Measurements from ENCODE around the gene MLIP. TPM values are rescaled to one million over a fixed set of nuclear protein-coding genes. Genes with fewer than 3 reads are reported as not detected.
"Not testable (repeated sequence)": the region's sequence is repeated elsewhere in the genome, so short reads cannot be mapped to it uniquely, and the experiment has no call there.

The MLIP gene
- total RNA-seq, 1 donor from 2014 or later = 8.6 TPM

GRCh38 chr6:54142889-54143519 is 31.8 kb downstream of the MLIP start:
- DNase-seq = no peak

- no peak for DNase-seq
Observed at GRCh38 chr6:54151861-54152260, 40.6 kb downstream of the MLIP start.

DNA sequence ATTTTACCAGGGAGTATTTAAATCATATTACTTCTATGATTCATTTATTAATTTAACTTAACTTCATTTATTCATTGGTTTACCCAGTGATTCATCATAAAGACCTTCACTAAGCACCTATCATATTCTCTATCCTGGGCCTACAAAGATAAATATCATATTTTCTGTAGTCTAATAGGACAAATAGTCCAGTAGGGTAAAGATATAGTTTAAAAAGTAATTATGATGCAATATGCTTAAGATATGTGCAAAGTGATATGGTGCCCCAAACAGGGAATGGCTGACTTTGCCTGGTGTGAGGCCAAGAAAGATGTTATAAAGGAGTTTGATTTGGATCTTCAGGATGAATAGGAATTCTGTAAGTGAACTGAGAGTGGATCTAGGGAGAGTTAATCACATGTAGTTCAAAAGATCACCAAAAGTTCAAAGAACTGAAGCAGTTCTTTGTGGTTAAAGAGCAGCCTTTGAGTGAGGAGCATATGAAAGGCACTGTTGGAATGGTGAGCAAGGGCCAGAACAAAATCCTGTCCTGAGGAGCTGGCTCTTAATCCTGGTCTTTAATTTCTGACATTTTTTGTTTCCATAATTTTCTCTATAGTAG is 45.5 kb downstream of the MLIP start:
- DNase-seq = no peak

DNA sequence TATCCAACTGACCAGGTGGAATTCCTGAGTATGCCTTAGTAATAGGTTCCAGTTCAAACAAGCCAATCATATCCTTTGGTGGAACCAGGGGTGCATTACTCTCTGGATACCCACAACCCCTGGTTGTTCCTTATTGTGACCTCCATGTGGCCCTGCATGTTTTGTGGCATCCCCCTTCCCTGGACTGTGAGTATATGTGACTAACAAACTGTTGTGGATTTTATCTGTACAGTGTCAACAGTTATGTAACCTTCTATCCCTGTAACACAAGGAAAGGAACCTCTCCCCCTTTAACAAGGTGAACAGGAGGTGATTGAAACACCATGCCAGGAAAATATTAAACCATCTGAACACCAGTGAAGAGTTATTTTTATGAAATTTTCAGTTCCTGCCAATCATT is 46.2 kb downstream of the MLIP start:
- no peak for DNase-seq

DNA sequence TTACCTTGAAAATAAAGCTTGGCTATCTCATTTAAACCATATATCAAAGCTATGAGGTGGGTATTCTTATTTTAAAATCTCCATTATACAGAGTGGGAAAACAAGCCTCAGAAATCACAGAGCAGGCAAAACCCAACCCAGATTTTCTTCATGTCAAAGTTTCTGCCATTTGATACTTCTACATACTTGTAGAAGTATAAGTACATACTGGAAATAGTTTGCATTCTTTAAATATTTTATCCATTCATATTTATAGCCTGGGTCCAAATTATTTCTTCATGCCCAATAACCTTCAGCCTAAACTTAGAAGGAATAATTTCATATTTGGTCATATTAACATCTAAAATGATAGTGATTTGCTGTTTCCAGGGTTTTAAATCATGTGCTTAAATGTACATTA is 61.8 kb downstream of the MLIP start:
- DNase-seq = no peak

DNA sequence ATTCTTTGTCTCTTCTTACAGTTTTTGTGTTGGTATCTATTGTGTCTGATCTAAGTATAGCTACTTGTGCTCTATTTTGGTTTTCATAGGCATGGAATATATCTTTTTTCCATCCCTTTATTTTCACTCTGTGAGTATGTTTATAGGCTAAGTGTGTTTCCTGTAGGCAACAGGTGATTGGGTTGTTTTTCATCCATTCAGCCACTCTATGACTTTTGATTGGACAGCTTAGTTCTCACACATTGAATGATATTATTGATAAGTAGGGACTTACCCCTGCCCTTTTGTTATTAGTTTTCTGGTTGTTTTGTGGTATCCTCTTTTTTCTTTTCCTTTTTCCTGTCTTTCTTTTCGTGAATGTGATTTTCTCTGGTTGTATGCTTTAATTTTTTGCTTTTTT is 67.9 kb downstream of the MLIP start:
- DNase-seq = no peak

DNA sequence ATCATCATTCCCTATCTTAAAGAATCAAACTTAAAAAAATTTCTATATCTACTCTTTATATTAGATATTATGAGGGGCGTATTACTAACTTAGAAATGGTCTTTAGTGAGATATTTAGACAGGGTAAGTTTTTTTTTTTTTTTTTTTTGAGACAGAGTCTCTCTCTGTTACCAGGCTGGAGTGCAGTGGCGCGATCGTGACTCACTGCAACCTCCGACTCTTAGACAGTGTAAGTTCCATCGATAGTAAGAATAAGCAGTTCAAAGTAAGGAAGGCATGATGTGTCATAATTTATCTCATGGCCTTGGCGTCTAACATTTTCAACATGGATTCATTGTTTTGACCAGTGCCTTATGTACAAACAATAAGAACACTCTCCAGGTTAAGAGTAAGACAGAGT is 72.4 kb downstream of the MLIP start:
- no peak for DNase-seq

GRCh38 chr6:54185885-54186284 is 74.6 kb downstream of the MLIP start:
- no peak for DNase-seq

DNA sequence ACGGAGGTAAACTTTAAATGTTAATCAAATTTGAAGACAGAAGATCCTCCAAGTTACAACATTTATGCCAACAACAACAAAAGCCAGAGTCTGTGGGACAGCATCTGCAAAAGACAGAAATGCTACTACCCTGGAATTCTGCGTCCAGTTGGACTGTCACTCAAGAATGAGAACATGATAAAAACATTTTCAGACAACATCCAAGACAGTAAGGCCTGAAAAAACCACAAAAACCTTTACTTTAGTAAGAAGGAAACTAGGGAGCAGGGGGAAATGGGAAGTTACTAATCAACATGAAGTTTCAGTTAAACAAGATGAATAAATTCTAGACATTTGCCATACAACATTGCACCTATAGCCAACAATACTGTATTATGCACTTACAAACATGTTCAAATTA is 77.6 kb downstream of the MLIP start:
- no peak for DNase-seq

- DNase-seq = no peak
Observed at GRCh38 chr6:54191461-54191860, 80.2 kb downstream of the MLIP start.

- DNase-seq = no peak
Observed at GRCh38 chr6:54192993-54193392, 81.8 kb downstream of the MLIP start.

DNA sequence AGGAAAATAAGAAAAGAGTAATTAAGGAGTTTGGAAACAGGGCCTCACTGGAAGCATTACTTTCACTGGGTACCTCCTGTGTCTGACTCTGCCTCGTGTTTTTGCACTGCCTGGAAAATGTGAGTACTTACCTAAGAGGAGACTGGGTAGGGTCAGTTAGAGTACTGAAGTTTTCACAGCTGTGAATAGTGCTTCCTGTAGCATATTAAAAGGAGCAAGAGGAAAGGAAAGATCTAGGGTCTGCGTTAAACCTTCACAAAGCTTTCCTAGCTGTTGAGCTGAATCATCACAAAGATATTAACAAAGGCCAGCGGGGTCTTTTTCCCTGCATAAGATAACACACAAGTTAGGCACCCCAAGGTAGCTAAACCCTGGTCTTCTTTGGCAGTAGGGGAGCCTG is 82.3 kb downstream of the MLIP start:
- no peak for DNase-seq

DNA sequence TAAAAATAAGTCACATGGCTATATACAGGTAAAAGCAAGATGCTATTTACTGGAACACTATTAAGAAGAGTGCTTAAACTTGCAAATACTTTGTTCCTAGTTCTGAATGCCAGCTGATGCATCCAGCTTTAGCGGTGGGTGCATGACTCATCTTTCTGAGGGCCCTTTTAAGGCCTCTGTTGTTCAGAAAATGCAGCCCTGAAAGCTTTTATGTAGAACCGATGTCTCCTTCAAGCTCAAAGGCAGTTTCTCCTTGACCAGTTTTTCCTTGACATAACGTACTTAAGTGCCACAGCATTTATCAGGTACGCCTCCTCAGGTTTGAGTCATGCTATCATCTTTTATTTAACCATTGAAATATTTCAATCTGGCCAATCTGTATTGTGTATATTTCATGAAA is 82.8 kb downstream of the MLIP start:
- DNase-seq = no peak

GRCh38 chr6:54195637-54196036 is 84.4 kb downstream of the MLIP start:
- no peak for DNase-seq

DNA sequence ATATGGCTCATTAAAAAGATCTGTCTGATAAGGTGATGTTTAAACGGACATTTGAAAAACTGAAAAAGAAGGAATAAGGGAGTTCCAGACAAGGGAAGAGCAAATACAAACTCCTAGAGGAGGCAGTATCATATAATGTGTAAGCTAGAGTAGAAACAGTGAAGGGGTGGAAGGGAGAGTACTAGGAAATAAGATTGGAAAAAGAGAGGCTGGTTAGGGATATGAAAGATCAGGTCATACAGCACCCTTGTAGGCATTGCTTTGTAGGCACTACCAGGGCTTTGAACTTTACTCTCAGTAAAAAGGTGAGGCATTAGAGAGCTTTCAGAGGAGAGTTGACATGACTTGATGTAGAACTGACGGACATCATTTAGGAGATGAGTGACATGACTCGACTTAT is 85.7 kb downstream of the MLIP start:
- no peak for DNase-seq

DNA sequence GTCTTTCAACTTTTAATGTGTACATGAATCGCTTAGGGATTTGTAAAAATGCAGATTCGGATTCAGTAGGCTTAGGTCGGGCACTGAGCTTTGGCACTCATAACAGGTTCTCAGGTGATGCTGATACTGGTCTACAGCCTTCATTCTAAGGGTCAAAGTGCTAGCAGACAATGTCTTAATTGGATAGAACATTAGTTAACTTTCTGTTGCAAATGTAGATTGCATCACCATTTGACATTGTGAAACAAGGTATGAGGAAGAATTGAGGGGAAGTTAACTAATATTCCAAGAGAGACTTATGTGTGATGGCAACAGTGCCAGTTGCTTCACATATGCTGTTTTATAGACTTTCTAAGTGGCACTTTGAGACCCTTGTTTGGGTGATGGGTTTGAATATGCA is 86.9 kb downstream of the MLIP start:
- no peak for DNase-seq

GRCh38 chr6:54203474-54204035 is 92.3 kb downstream of the MLIP start:
- not testable (repeated sequence) for DNase-seq

DNA sequence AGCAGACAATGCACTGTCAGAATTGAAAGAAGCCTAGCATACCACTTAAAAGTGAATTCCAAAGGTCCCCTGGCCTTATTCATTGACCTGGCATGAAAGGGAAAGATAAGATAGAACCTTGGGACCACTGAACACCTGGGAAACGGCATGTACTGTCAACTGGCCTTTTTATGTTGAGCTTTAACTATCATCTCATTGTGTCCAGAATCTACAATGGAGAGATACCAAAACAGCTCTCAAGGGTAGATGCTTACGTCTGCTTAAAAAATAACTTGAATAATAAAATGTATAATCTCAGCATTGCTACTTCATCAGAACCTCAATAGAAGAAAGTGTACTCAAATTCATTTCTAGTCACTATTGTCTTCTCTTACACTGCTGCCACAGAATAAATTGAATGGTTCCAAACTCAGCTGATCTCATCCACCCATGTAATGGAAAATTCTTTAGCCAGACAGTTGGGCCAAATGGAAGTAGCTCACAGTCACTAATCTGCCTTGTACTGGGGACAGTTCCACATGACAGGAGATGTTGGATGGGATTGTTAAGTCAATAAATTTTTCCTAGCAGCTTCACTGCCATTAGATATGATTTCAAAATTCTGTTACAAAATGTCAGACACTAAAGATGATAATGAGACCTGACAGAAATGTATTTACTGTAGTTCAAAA is 93.8 kb downstream of the MLIP start:
- DNase-seq = no peak

- no peak for DNase-seq
Observed at GRCh38 chr6:54206510-54206909, 95.3 kb downstream of the MLIP start.

GRCh38 chr6:54209983-54210382 is 98.7 kb downstream of the MLIP start:
- not testable (repeated sequence) for DNase-seq

DNA sequence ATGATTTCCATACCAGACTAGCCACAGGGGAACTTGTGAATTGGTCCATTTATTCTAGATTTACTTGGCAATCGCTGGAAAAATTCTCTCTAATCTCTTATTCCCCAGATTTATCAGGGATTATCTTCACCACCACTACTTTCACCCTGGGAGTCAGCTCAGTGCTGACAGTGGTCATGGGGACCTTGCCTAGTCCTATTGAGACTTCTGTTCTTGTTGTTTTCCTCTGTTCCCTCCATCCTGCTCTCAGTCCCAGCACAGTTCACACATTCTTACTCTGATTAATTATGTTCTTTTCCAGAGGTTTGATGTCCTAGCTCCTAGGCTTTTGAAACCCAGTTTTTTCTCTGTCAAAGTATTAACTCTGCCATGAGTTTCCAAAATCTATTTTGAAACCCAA is 103.0 kb downstream of the MLIP start:
- no peak for DNase-seq

- DNase-seq = no peak
Observed at GRCh38 chr6:54216336-54216735, 105.1 kb downstream of the MLIP start.

DNA sequence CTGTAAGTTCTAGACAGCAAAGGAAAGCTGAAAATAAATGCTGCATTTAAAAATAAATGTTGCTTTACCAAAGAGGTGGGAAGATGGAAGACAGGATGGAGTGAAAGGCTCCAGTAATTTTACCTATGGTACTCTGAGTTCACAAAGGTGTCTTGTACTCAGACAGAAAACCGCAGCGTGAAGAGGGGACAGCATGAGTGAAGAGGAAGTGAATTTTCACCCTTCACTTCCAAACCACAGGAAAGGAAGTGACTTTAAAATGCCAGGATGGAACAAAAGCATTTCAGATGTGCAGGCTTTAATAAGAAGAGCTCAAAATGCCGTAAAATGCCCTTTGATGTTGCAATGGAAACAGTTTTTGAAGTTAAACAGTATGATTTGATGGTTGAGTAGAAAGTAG is 105.8 kb downstream of the MLIP start:
- DNase-seq = no peak

- no peak for DNase-seq
Observed at GRCh38 chr6:54222217-54222616, 111.0 kb downstream of the MLIP start.

Measured in occipital lobe (tissue), 2 donors.